Measurements from ENCODE around the gene NCKAP5. TPM values are rescaled to one million over a fixed set of nuclear protein-coding genes. Genes with fewer than 3 reads are reported as not detected.

NCKAP5 gene
- total RNA-seq, 1 experiment from 2014 or later, result 3.4 TPM

GRCh38 chr2:133343018-133343352 lies 225.3 kb downstream of the NCKAP5 start:
- no peak for DNase-seq (ENCODE audit: low read depth)
- in situ Hi-C loops (cut with HindIII; ENCODE audit: low pct_unique_long_range_greater_than_20kb, low sequenced_read_pairs), result no loop called here

- in situ Hi-C loops (cut with HindIII; ENCODE audit: low pct_unique_long_range_greater_than_20kb, low sequenced_read_pairs), result no loop called here
- no peak for DNase-seq (ENCODE audit: low read depth)
These were observed 225.8 kb downstream of the NCKAP5 start for GRCh38 chr2:133342286-133343017.

GRCh38 chr2:133341575-133341974 lies 226.7 kb downstream of the NCKAP5 start:
- in situ Hi-C loops (cut with HindIII; ENCODE audit: low pct_unique_long_range_greater_than_20kb, low sequenced_read_pairs), result no loop called here
- no peak for DNase-seq (ENCODE audit: low read depth)

- in situ Hi-C loops (cut with HindIII; ENCODE audit: low pct_unique_long_range_greater_than_20kb, low sequenced_read_pairs), result no loop called here
- DNase-seq (ENCODE audit: low read depth), result no peak
These were observed 230.0 kb downstream of the NCKAP5 start for GRCh38 chr2:133338224-133338623.

- DNase-seq (ENCODE audit: low read depth), result no peak
- in situ Hi-C loops (cut with HindIII; ENCODE audit: low pct_unique_long_range_greater_than_20kb, low sequenced_read_pairs), result no loop called here
These were observed 233.3 kb downstream of the NCKAP5 start for GRCh38 chr2:133334923-133335322.

GRCh38 chr2:133333181-133333580 lies 235.1 kb downstream of the NCKAP5 start:
- in situ Hi-C loops (cut with HindIII; ENCODE audit: low pct_unique_long_range_greater_than_20kb, low sequenced_read_pairs), result no loop called here
- DNase-seq (ENCODE audit: low read depth), result no peak

- DNase-seq (ENCODE audit: low read depth), result peak; percentile 33
These were observed 236.8 kb downstream of the NCKAP5 start for GRCh38 chr2:133331436-133331835.

GRCh38 chr2:133326652-133327397 lies 241.4 kb downstream of the NCKAP5 start:
- peak; percentile 41 for DNase-seq (ENCODE audit: low read depth)
- in situ Hi-C loops (cut with HindIII; ENCODE audit: low pct_unique_long_range_greater_than_20kb, low sequenced_read_pairs), result no loop called here

More at GRCh38 chr2:133331436-133331835, 236.8 kb downstream of the NCKAP5 start:
- in situ Hi-C loops (cut with HindIII; ENCODE audit: low pct_unique_long_range_greater_than_20kb, low sequenced_read_pairs), result no loop called here

- no peak for DNase-seq (ENCODE audit: low read depth)
- in situ Hi-C loops (cut with HindIII; ENCODE audit: low pct_unique_long_range_greater_than_20kb, low sequenced_read_pairs), result no loop called here
These were observed 244.1 kb downstream of the NCKAP5 start for GRCh38 chr2:133324150-133324561.

- in situ Hi-C loops (cut with HindIII; ENCODE audit: low pct_unique_long_range_greater_than_20kb, low sequenced_read_pairs), result no loop called here
- DNase-seq (ENCODE audit: low read depth), result no peak
These were observed 245.4 kb downstream of the NCKAP5 start for GRCh38 chr2:133322909-133323308.

GRCh38 chr2:133317178-133317577 lies 251.1 kb downstream of the NCKAP5 start:
- in situ Hi-C loops (cut with HindIII; ENCODE audit: low pct_unique_long_range_greater_than_20kb, low sequenced_read_pairs), result no loop called here
- DNase-seq (ENCODE audit: low read depth), result no peak

- in situ Hi-C loops (cut with HindIII; ENCODE audit: low pct_unique_long_range_greater_than_20kb, low sequenced_read_pairs), result no loop called here
- no peak for DNase-seq (ENCODE audit: low read depth)
These were observed 251.7 kb downstream of the NCKAP5 start for GRCh38 chr2:133316557-133316956.

- in situ Hi-C loops (cut with HindIII; ENCODE audit: low pct_unique_long_range_greater_than_20kb, low sequenced_read_pairs), result no loop called here
- DNase-seq (ENCODE audit: low read depth), result no peak
These were observed 253.0 kb downstream of the NCKAP5 start for GRCh38 chr2:133315280-133315679.

GRCh38 chr2:133314795-133315194 lies 253.5 kb downstream of the NCKAP5 start:
- no peak for DNase-seq (ENCODE audit: low read depth)
- in situ Hi-C loops (cut with HindIII; ENCODE audit: low pct_unique_long_range_greater_than_20kb, low sequenced_read_pairs), result no loop called here

GRCh38 chr2:133312038-133312729 lies 256.1 kb downstream of the NCKAP5 start:
- DNase-seq (ENCODE audit: low read depth), result no peak
- in situ Hi-C loops (cut with HindIII; ENCODE audit: low pct_unique_long_range_greater_than_20kb, low sequenced_read_pairs), result no loop called here

GRCh38 chr2:133306236-133306635 lies 262.0 kb downstream of the NCKAP5 start:
- in situ Hi-C loops (cut with HindIII; ENCODE audit: low pct_unique_long_range_greater_than_20kb, low sequenced_read_pairs), result no loop called here
- DNase-seq (ENCODE audit: low read depth), result no peak

GRCh38 chr2:133304344-133304743 lies 263.9 kb downstream of the NCKAP5 start:
- no peak for DNase-seq (ENCODE audit: low read depth)
- in situ Hi-C loops (cut with HindIII; ENCODE audit: low pct_unique_long_range_greater_than_20kb, low sequenced_read_pairs), result no loop called here

- in situ Hi-C loops (cut with HindIII; ENCODE audit: low pct_unique_long_range_greater_than_20kb, low sequenced_read_pairs), result no loop called here
- DNase-seq (ENCODE audit: low read depth), result peak; percentile 19
These were observed 265.1 kb downstream of the NCKAP5 start for GRCh38 chr2:133303150-133303549.

GRCh38 chr2:133296401-133296800 lies 271.9 kb downstream of the NCKAP5 start:
- in situ Hi-C loops (cut with HindIII; ENCODE audit: low pct_unique_long_range_greater_than_20kb, low sequenced_read_pairs), result no loop called here
- DNase-seq (ENCODE audit: low read depth), result no peak

Data from Caki2 (cell line).